HepG2 (cell line): ENCODE data around the gene INTS1. TPM values are rescaled to one million over a fixed set of nuclear protein-coding genes. Genes with fewer than 3 reads are reported as not detected.

Experiments used
- CHD4 ChIP-seq: fragments of 200-600 bp; sonication (generic); IDR thresholded peaks from 2 replicates; pipeline ENCODE4 v1.7.0; 2017; ENCODE audit warnings: mild to moderate bottlenecking, low read length, borderline replicate concordance
- DMAP1 ChIP-seq: IDR thresholded peaks from 2 replicates; pipeline ENCODE4 v1.6.1; 2016
- FOSL1 ChIP-seq: sonication (generic); formaldehyde crosslinking; IDR thresholded peaks from 2 replicates; pipeline ENCODE4 v1.9.0; 2021; ENCODE audit warnings: missing genetic modification reagents, borderline replicate concordance
- HNRNPK ChIP-seq: fragments of 200-400 bp; formaldehyde crosslinking; IDR thresholded peaks from 2 replicates; pipeline ENCODE4 v1.6.1; 2018; ENCODE audit warnings: low read length, low read depth, moderate library complexity, mild to moderate bottlenecking; ENCODE audit not compliant: poor library complexity, severe bottlenecking
- ISL2 ChIP-seq: sonication (generic); formaldehyde crosslinking; IDR thresholded peaks from 2 replicates; pipeline ENCODE4 v1.5.0; 2020; ENCODE audit warnings: missing genetic modification reagents
- KDM6A ChIP-seq: IDR thresholded peaks from 2 replicates; pipeline ENCODE4 v1.6.1; 2016; ENCODE audit warnings: low read depth
- KLF16 ChIP-seq, 2 experiments: sonication (generic) in 1 of 2; formaldehyde crosslinking in 1 of 2; IDR thresholded peaks; 2 replicates each; pipeline versions ENCODE4 v1.6.1 to v1.8.0; 2016 to 2023; ENCODE audit warnings: missing genetic modification reagents in 2 of 2, missing compliant biosample characterization in 1 of 2
- NKX3-1 ChIP-seq: sonication (generic); formaldehyde crosslinking; IDR thresholded peaks from 2 replicates; pipeline ENCODE4 v1.5.0; 2020; ENCODE audit warnings: missing genetic modification reagents
- NR2F2 ChIP-seq: IDR thresholded peaks from 2 replicates; pipeline ENCODE4 v1.6.1; 2012; ENCODE audit warnings: low read depth, inconsistent platforms, borderline replicate concordance
- SMYD3 ChIP-seq: sonication (generic); formaldehyde crosslinking; IDR thresholded peaks from 2 replicates; pipeline ENCODE4 v1.8.1; 2023; ENCODE audit warnings: mild to moderate bottlenecking, missing genetic modification reagents
- SP5 ChIP-seq: IDR thresholded peaks from 2 replicates; pipeline ENCODE4 v1.6.1; 2016; ENCODE audit warnings: low read depth, borderline replicate concordance
- ZFP82 ChIP-seq: sonication (generic); formaldehyde crosslinking; IDR thresholded peaks from 2 replicates; pipeline ENCODE4 v1.5.1; 2020; ENCODE audit warnings: mild to moderate bottlenecking, missing genetic modification reagents, borderline replicate concordance
- ZKSCAN8 ChIP-seq: IDR thresholded peaks from 2 replicates; pipeline ENCODE4 v1.6.1; 2016; ENCODE audit warnings: borderline replicate concordance, missing genetic modification reagents, missing compliant biosample characterization
- ZNF225 ChIP-seq: sonication (generic); formaldehyde crosslinking; IDR thresholded peaks from 2 replicates; pipeline ENCODE4 v1.4.0; 2020; ENCODE audit warnings: mild to moderate bottlenecking, missing genetic modification reagents
- ZNF557 ChIP-seq: sonication (generic); formaldehyde crosslinking; IDR thresholded peaks from 2 replicates; pipeline ENCODE4 v1.4.0; 2020; ENCODE audit warnings: missing genetic modification reagents
- ZNF629 ChIP-seq: sonication (generic); formaldehyde crosslinking; conservative IDR thresholded peaks from 2 replicates; pipeline ENCODE4 v1.5.0; 2020; ENCODE audit warnings: missing genetic modification reagents
- ZSCAN9 ChIP-seq: IDR thresholded peaks from 2 replicates; pipeline ENCODE4 v1.6.1; 2016; ENCODE audit warnings: borderline replicate concordance
- polyA plus RNA-seq, 8 experiments: library from polyadenylated mRNA; depleted of rRNA in 3 of 8; stranded (reverse) in 7 of 8; unstranded in 1 of 8; fragments of >200 nt; fragmentation: Illumina TruSeq in 4 of 8; extraction: Trizol in 4 of 8; gene quantifications; 2 replicates each; pipeline versions ENCODE4 v1.2.1 to v1.2.3, GENCODE V29; 2011 to 2016; ENCODE audit warnings: low read depth in 4 of 8, missing spikeins in 1 of 8, mixed read lengths in 1 of 8; ENCODE audit not compliant: insufficient read depth in 1 of 8
- total RNA-seq, 5 experiments: library from RNA; depleted of rRNA; stranded (reverse); fragments of >200 nt; fragmentation: Illumina TruSeq; extraction: Trizol; gene quantifications; 2 replicates each; pipeline ENCODE4 v1.2.3, GENCODE V29; 2016; ENCODE audit warnings: low read depth in 1 of 5
- TF ChIP-seq, protein P1 (sequence below): sonication (generic); formaldehyde crosslinking; IDR thresholded peaks from 2 replicates; pipeline ENCODE4 v1.5.1; 2020; ENCODE audit warnings: missing genetic modification reagents, mild to moderate bottlenecking, borderline replicate concordance
- TF ChIP-seq, protein P2 (sequence below): sonication (generic); formaldehyde crosslinking; IDR thresholded peaks from 2 replicates; pipeline ENCODE4 v1.5.1; 2020; ENCODE audit warnings: mild to moderate bottlenecking, moderate library complexity, missing genetic modification reagents
- TF ChIP-seq, protein P3 (sequence below): sonication (generic); formaldehyde crosslinking; IDR thresholded peaks from 2 replicates; pipeline ENCODE4 v1.4.0; 2020; ENCODE audit warnings: missing genetic modification reagents
- TF ChIP-seq, protein P4 (sequence below): sonication (generic); formaldehyde crosslinking; IDR thresholded peaks from 2 replicates; pipeline ENCODE4 v1.4.0; 2020; ENCODE audit warnings: missing genetic modification reagents
- TF ChIP-seq, protein P5 (sequence below): sonication (generic); formaldehyde crosslinking; IDR thresholded peaks from 2 replicates; pipeline ENCODE4 v1.4.0; 2020; ENCODE audit warnings: mild to moderate bottlenecking, missing genetic modification reagents

INTS1 gene
- total and polyA plus RNA-seq, 2 of the 13 experiments (the other 11 are each of a cell fraction or from before 2014, with no cell fraction given), result 13.7 to 29.0 TPM

DNA sequence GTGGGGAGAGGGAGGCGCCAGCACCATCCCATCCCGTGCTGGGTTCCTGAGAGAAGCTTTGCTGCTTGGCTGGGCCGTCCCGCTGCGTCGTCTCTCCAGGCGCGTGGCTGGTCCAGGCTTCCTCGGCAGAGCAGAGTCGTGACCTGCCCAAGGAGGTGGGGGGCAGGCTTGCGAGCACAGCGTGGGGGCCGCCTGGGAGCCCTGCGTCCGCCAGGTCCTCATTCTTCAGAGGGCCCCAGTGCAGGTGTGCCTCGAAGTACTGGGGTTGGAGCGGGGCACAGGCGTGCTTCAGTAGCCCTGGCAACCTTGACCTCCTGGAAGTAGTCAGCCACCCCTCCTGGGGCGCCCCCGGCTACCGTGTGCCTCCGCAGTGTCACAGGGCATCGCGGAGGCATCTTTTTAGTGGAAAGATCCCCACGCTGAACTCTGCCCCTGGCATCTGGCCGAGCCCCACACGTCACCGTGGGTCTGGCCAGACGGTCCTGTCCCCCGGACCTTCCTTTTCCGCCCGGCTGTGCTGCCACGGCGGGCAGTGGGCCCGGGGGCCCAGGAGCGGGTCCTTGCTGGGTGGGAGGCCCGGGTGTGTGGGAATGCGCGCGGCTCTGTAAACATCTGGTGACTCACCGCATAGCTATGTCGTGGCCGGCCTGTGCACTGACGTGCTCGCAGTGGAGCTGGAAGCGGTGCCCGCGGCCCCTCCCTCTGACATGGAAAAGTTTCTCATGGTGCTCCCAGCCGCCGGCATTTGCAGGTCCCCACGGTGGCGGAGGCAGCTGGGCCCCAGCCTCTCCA lies 32.8 kb upstream of the INTS1 start (continued):
- TF ChIP-seq, protein P1, sequence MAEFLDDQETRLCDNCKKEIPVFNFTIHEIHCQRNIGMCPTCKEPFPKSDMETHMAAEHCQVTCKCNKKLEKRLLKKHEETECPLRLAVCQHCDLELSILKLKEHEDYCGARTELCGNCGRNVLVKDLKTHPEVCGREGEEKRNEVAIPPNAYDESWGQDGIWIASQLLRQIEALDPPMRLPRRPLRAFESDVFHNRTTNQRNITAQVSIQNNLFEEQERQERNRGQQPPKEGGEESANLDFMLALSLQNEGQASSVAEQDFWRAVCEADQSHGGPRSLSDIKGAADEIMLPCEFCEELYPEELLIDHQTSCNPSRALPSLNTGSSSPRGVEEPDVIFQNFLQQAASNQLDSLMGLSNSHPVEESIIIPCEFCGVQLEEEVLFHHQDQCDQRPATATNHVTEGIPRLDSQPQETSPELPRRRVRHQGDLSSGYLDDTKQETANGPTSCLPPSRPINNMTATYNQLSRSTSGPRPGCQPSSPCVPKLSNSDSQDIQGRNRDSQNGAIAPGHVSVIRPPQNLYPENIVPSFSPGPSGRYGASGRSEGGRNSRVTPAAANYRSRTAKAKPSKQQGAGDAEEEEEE, result no peak
- TF ChIP-seq ZSCAN9 (peak; percentile 57; the same call in 1 of the 2 replicates), ZNF225 (peak; percentile 58; the same call in 1 of the 2 replicates), FOSL1 (CRISPR knock-in tag) (peak; percentile 100), SMYD3 (CRISPR knock-in tag) (no peak), SP5 (CRISPR knock-in tag) (peak; percentile 61), ZNF557 (CRISPR knock-in tag) (no peak), ISL2 (CRISPR knock-in tag) (peak; percentile 74), NR2F2 (peak; percentile 73), KDM6A (peak; percentile 55), NKX3-1 (CRISPR knock-in tag) (no peak), ZFP82 (CRISPR knock-in tag) (peak; percentile 23; the same call in 1 of the 2 replicates), KLF16 (CRISPR knock-in tag; IDR thresholded peaks at IDR 0.05) (peak in 1 of 2 experiments; percentile 86; a peak in 2 of 4 replicates), HNRNPK (peak; percentile 17), ZNF629 (CRISPR knock-in tag) (no peak), DMAP1 (CRISPR knock-in tag) (peak; percentile 70; the same call in 1 of the 2 replicates), CHD4 (no peak), ZKSCAN8 (CRISPR knock-in tag) (peak; percentile 11; the same call in 1 of the 2 replicates)
- TF ChIP-seq, protein P2, sequence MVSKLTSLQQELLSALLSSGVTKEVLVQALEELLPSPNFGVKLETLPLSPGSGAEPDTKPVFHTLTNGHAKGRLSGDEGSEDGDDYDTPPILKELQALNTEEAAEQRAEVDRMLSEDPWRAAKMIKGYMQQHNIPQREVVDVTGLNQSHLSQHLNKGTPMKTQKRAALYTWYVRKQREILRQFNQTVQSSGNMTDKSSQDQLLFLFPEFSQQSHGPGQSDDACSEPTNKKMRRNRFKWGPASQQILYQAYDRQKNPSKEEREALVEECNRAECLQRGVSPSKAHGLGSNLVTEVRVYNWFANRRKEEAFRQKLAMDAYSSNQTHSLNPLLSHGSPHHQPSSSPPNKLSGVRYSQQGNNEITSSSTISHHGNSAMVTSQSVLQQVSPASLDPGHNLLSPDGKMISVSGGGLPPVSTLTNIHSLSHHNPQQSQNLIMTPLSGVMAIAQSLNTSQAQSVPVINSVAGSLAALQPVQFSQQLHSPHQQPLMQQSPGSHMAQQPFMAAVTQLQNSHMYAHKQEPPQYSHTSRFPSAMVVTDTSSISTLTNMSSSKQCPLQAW (CRISPR knock-in tag), result peak; percentile 41
- TF ChIP-seq, protein P3, sequence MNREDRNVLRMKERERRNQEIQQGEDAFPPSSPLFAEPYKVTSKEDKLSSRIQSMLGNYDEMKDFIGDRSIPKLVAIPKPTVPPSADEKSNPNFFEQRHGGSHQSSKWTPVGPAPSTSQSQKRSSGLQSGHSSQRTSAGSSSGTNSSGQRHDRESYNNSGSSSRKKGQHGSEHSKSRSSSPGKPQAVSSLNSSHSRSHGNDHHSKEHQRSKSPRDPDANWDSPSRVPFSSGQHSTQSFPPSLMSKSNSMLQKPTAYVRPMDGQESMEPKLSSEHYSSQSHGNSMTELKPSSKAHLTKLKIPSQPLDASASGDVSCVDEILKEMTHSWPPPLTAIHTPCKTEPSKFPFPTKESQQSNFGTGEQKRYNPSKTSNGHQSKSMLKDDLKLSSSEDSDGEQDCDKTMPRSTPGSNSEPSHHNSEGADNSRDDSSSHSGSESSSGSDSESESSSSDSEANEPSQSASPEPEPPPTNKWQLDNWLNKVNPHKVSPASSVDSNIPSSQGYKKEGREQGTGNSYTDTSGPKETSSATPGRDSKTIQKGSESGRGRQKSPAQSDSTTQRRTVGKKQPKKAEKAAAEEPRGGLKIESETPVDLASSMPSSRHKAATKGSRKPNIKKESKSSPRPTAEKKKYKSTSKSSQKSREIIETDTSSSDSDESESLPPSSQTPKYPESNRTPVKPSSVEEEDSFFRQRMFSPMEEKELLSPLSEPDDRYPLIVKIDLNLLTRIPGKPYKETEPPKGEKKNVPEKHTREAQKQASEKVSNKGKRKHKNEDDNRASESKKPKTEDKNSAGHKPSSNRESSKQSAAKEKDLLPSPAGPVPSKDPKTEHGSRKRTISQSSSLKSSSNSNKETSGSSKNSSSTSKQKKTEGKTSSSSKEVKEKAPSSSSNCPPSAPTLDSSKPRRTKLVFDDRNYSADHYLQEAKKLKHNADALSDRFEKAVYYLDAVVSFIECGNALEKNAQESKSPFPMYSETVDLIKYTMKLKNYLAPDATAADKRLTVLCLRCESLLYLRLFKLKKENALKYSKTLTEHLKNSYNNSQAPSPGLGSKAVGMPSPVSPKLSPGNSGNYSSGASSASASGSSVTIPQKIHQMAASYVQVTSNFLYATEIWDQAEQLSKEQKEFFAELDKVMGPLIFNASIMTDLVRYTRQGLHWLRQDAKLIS, result no peak
- TF ChIP-seq, protein P4, sequence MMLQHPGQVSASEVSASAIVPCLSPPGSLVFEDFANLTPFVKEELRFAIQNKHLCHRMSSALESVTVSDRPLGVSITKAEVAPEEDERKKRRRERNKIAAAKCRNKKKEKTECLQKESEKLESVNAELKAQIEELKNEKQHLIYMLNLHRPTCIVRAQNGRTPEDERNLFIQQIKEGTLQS (CRISPR knock-in tag), result peak; percentile 100
- TF ChIP-seq, protein P5, sequence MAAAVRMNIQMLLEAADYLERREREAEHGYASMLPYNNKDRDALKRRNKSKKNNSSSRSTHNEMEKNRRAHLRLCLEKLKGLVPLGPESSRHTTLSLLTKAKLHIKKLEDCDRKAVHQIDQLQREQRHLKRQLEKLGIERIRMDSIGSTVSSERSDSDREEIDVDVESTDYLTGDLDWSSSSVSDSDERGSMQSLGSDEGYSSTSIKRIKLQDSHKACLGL (CRISPR knock-in tag), result peak; percentile 14; the same call in 1 of the 2 replicates
